Lung (tissue), 12 donors: ENCODE measurements around the gene PNLIP. TPM values are rescaled to one million over a fixed set of nuclear protein-coding genes. Genes with fewer than 3 reads are reported as not detected.

Source experiments
- ATAC-seq: fragments of 200-7000 bp; cut with Tn5 transposase; one replicate; pipeline ENCODE4 v1.9.1; 2020; ENCODE audit warnings: moderate number of reproducible peaks; ENCODE audit not compliant: insufficient read depth, low FRiP score
- DNase-seq, 3 donors: peaks; one replicate each; pipeline ENCODE4 v3.0.0-alpha.2; 2013 to 2017
- H3K27ac ChIP-seq, 2 donors: one replicate each; pipeline ENCODE4 v1.5.1; 2013; ENCODE audit warnings: mild to moderate bottlenecking in 2 of 2, moderate library complexity in 2 of 2, control low read depth in 1 of 2, inconsistent platforms in 1 of 2, low read depth in 1 of 2, low read length in 1 of 2
- H3K27me3 ChIP-seq, 3 donors: one replicate each; pipeline ENCODE4 v1.5.1; 2013; ENCODE audit warnings: low read length in 2 of 3; ENCODE audit not compliant: control insufficient read depth in 3 of 3, insufficient read depth in 3 of 3
- H3K36me3 ChIP-seq, 4 donors: one replicate each; pipeline ENCODE4 v1.5.1; 2013; ENCODE audit warnings: low read length in 4 of 4, mild to moderate bottlenecking in 1 of 4, moderate library complexity in 1 of 4; ENCODE audit not compliant: control insufficient read depth in 4 of 4, insufficient read depth in 4 of 4
- H3K4me1 ChIP-seq, 5 donors: one replicate each; pipeline ENCODE4 v1.5.1; 2013; ENCODE audit warnings: low read length in 5 of 5, mild to moderate bottlenecking in 2 of 5, moderate library complexity in 1 of 5; ENCODE audit not compliant: control insufficient read depth in 5 of 5, insufficient read depth in 5 of 5
- H3K4me3 ChIP-seq: one replicate; pipeline ENCODE4 v1.5.1; 2013; ENCODE audit warnings: mild to moderate bottlenecking, control low read depth, moderate library complexity
- H3K9ac ChIP-seq, 2 donors: one replicate each; pipeline ENCODE4 v1.5.1; 2013; ENCODE audit warnings: low read length in 2 of 2, control low read depth in 1 of 2; ENCODE audit not compliant: insufficient read depth in 1 of 2
- H3K9me3 ChIP-seq, 4 donors: one replicate each; pipeline ENCODE4 v1.5.1; 2013; ENCODE audit warnings: low read length in 3 of 4, mild to moderate bottlenecking in 1 of 4, moderate library complexity in 1 of 4; ENCODE audit not compliant: control insufficient read depth in 4 of 4, insufficient read depth in 3 of 4
- WGBS, 2 donors: extraction: QIAGEN DNeasy Blood & Tissue Kit; methylation state at CpG; one replicate each; pipeline ENCODE4 v1.1.7; 2013; 5-methylcytosine and 5-hydroxymethylcytosine counted together
- polyA plus RNA-seq, 2 donors: library from polyadenylated mRNA; stranded (reverse); fragments of 200-250 nt; gene quantifications; one replicate each; pipeline ENCODE4 v1.2.1, GENCODE V29; 2013
- total RNA-seq, 2 donors: library from RNA; depleted of rRNA in 1 of 2; stranded (reverse); fragments of >200 nt in 1 of 2; gene quantifications; one replicate each; pipeline ENCODE4 v1.2.1, GENCODE V29; 2014 to 2021
- TF ChIP-seq, protein P1 (sequence below): IDR thresholded peaks from 2 replicates; pipeline ENCODE4 v1.5.1; 2012; ENCODE audit warnings: mild to moderate bottlenecking; ENCODE audit errors: control extremely low read depth, extremely low read depth
- donor health status: control.
- donor health status: control.
- donor health status: Bipolar disorder and iron deficiency.
- donor health status: healthy.
- donor health status: DM: yes; HTN: yes; CAD: no.

Gene PNLIP
- total and polyA plus RNA-seq, 4 donors: 0.14 to 2.9 TPM; not detected in 2

DNA sequence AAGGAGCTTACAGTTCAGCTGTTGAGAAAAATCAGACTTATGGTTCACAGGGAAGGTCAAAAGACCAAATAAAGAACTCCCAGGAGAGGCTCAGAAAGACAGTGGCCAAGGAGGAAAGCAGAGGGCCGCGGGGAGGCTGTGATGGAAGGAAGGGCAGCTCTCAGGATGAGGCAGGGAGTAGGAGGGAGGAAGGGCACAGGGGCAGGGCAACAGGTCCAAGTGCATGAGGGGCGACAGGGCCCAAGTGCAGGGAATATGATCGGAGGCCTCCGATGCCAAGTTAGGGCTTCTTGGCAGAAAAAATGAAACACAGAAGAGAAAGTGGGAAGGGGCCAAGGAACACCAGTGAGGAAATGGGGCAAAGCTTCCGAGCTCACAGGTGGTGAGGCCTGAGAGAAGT lies 61.6 kb downstream of the PNLIP start:
- Histone ChIP-seq H3K9me3 (peaks cover 0 to 11% (median 0%) of the 10 kb centered on the region in 4 donors), H3K36me3 (no peaks in the 10 kb centered on the region), H3K4me3 (no peak overlapping the region), H3K9ac (no peak overlapping the region), H3K4me1 (peaks cover 0 to 5% (median 0%) of the 10 kb centered on the region in 5 donors), H3K27ac (no peak overlapping the region), H3K27me3 (no peaks in the 10 kb centered on the region)
- DNase-seq (no peak), ATAC-seq (no peak)
- WGBS, 2 donors: 78 to 82% methylated on average over 6 of the region's 6 CpGs
- TF ChIP-seq, protein P1, sequence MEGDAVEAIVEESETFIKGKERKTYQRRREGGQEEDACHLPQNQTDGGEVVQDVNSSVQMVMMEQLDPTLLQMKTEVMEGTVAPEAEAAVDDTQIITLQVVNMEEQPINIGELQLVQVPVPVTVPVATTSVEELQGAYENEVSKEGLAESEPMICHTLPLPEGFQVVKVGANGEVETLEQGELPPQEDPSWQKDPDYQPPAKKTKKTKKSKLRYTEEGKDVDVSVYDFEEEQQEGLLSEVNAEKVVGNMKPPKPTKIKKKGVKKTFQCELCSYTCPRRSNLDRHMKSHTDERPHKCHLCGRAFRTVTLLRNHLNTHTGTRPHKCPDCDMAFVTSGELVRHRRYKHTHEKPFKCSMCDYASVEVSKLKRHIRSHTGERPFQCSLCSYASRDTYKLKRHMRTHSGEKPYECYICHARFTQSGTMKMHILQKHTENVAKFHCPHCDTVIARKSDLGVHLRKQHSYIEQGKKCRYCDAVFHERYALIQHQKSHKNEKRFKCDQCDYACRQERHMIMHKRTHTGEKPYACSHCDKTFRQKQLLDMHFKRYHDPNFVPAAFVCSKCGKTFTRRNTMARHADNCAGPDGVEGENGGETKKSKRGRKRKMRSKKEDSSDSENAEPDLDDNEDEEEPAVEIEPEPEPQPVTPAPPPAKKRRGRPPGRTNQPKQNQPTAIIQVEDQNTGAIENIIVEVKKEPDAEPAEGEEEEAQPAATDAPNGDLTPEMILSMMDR: no peak

DNA sequence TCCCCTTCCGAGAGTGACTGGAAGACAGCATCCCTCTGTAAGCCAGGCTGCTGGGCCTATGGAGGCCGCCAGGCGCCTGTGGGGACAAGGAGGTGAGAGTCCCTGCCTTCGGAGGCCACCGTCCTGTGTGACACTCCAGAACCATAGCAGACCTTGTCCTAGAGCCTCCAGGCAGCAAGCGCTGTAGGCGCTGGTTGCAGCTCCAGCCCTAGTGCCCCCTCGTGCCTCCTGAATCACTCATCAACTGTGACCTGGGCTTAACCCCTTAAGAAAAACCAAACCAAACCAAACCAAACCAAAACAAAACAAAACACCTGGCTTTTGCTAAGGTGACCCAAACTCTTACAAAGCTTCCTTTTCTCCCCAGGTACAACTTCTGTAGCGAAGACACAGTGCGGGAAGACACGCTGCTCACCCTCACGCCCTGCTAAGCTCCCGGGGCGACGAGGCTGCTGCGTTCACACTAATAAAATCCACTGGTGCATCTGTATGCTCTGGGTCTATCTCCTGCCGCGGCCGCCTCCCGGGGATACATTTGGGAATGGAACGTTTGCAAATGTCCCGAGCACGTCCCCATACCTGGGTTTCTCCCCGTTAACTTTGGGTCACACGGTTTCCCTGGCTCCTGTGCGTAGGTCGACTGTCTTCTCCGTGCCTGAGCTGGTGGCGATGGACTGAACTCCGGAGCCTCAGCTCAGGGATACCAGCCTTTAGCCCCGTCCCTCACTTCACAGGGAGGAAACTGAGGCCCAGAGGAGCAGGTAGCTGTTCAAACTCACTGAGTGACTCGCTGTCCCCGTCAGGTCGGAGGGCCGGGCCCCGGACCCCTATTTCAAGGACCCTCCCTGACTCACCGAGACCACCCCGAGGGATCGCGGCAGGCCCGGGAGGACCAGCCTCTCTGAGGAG lies 63.2 kb downstream of the PNLIP start:
- Histone ChIP-seq H3K4me1 (peaks cover 0 to 5% (median 0%) of the 10 kb centered on the region in 5 donors), H3K36me3 (no peaks in the 10 kb centered on the region), H3K27me3 (no peaks in the 10 kb centered on the region), H3K9ac (peak overlapping the region in 1 of 2 donors; percentile 5), H3K27ac (no peak overlapping the region), H3K9me3 (peaks cover 0 to 11% (median 0%) of the 10 kb centered on the region in 4 donors), H3K4me3 (no peak overlapping the region)
- peak in 1 of 3 donors; percentile 3 for DNase-seq
- ATAC-seq: no peak
- 31 to 39% methylated on average over 41 of the region's 41 CpGs for WGBS, 2 donors
- TF ChIP-seq, protein P1: no peak

DNA sequence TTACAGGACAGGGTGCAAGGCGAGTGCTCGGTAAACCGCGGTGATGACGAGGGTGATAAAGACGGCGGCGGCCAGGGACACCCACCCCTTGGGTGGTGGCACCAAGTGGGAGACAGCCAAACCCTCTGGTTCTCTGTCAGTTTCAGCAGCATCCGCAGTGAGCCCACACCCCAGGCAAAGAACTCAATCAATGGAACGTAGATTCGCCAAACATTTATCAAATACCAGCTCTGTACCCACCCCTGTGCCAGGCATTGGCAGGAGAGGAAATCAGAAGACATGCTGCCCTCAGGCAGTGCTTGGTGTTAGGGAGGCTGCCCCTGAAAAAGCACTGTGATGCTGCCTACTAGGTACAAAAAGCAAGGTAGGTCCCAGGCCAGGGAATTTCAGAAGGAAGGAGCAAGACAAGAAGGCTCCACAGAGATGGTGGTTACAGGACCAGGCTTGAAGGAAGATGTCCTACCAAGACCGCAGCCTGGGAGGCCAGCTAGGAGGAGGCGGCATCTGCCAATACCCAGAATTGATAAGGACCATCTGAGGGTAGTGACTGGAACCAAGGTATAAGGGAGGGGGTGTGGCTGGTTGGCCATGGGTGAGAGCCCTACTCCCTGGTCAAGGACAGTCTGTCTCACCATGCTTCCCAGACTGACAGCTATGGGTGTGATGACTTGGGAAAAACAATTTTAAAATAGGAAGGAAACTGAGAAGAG lies 64.9 kb downstream of the PNLIP start:
- Histone ChIP-seq H3K27me3 (no peaks in the 10 kb centered on the region), H3K4me3 (no peak overlapping the region), H3K4me1 (peaks cover 0 to 5% (median 0%) of the 10 kb centered on the region in 5 donors), H3K27ac (no peak overlapping the region), H3K9ac (no peak overlapping the region), H3K9me3 (peaks cover 0 to 11% (median 0%) of the 10 kb centered on the region in 4 donors), H3K36me3 (no peaks in the 10 kb centered on the region)
- ATAC-seq: no peak
- no peak for DNase-seq
- 92 to 97% methylated on average over 13 of the region's 13 CpGs for WGBS, 2 donors
- TF ChIP-seq, protein P1: no peak
